Skin epidermis (tissue), 12 donors: ENCODE results near the gene ATP5PB.

ENCODE experiments used
- H3K27ac ChIP-seq, 21 experiments: fragments of 200-600 bp; sonication (generic) in 11 of 21; one replicate each; pipeline ENCODE4 v1.5.0; 2020; ENCODE audit warnings: mild to moderate bottlenecking in 3 of 21, inconsistent platforms in 2 of 21, moderate library complexity in 2 of 21
- H3K4me3 ChIP-seq, 7 experiments: fragments of 200-600 bp; sonication (generic) in 2 of 7; one replicate each; pipeline ENCODE4 v1.5.0; 2020; ENCODE audit warnings: inconsistent platforms in 2 of 7, mild to moderate bottlenecking in 2 of 7, moderate library complexity in 1 of 7

ATP5PB gene

GRCh38 chr1:111499026-111499785 lies 49.9 kb downstream of the ATP5PB start:
- H3K27ac ChIP-seq, result no peak overlapping the region
- H3K4me3 ChIP-seq, result no peak overlapping the region

GRCh38 chr1:111501645-111502044 lies 52.4 kb downstream of the ATP5PB start:
- H3K4me3 ChIP-seq, result no peak overlapping the region
- H3K27ac ChIP-seq, result peak overlapping the region in 1 of 21 experiments; percentile 29

- Histone ChIP-seq H3K27ac (peak within 1 kb of the TSS in 13 of 21 experiments; percentile 17 to 100 (median 62)), H3K4me3 (no peak within 1 kb of the TSS)
These were observed 54.4 kb downstream of the ATP5PB start, which contains the start of the genes ADORA3 and TMIGD3 for GRCh38 chr1:111503585-111504060. Gene ADORA3 (minus strand): TSS chr1:111503633. CDS start chr1:111503354, 279 bp downstream. Gene TMIGD3 (minus strand): TSS chr1:111503633. CDS start chr1:111503354, 279 bp downstream.

- Histone ChIP-seq H3K27ac (peak overlapping the region in 9 of 21 experiments; percentile 17 to 100 (median 69)), H3K4me3 (no peak overlapping the region)
These were observed 54.8 kb downstream of the ATP5PB start for GRCh38 chr1:111504097-111504496.

GRCh38 chr1:111505641-111506119 lies 56.4 kb downstream of the ATP5PB start:
- Histone ChIP-seq H3K4me3 (no peak overlapping the region), H3K27ac (peak overlapping the region in 15 of 21 experiments; percentile 18 to 100 (median 65))

- Histone ChIP-seq H3K4me3 (no peak overlapping the region), H3K27ac (peak overlapping the region in 13 of 21 experiments; percentile 55 to 100 (median 68))
These were observed 57.3 kb downstream of the ATP5PB start for GRCh38 chr1:111506561-111506960.

- H3K4me3 ChIP-seq, result peak overlapping the region in 6 of 7 experiments; percentile 1 to 32 (median 16)
- peak overlapping the region; percentile 70 to 100 (median 91) for H3K27ac ChIP-seq
These were observed 58.3 kb downstream of the ATP5PB start for GRCh38 chr1:111507411-111508201.

- Histone ChIP-seq H3K27ac (peak overlapping the region in 2 of 21 experiments; percentile 12 to 36), H3K4me3 (no peak overlapping the region)
These were observed 60.7 kb downstream of the ATP5PB start for GRCh38 chr1:111509997-111510375.

GRCh38 chr1:111511370-111511769 lies 62.1 kb downstream of the ATP5PB start:
- H3K4me3 ChIP-seq, result no peak overlapping the region
- H3K27ac ChIP-seq, result peak overlapping the region in 1 of 21 experiments; percentile 66
